ENCODE results near the gene COPZ2. TPM values are rescaled to one million over a fixed set of nuclear protein-coding genes. Genes with fewer than 3 reads are reported as not detected.
A peak's percentile ranks its signal among the peaks of the same experiment; 100 is the strongest.
"Not testable (repeated sequence)": the region's sequence is repeated elsewhere in the genome, so short reads cannot be mapped to it uniquely, and the experiment has no call there.

COPZ2 gene
- polyA plus RNA-seq, 3 donors = 15.8 to 20.3 (median 19.0) TPM

DNA sequence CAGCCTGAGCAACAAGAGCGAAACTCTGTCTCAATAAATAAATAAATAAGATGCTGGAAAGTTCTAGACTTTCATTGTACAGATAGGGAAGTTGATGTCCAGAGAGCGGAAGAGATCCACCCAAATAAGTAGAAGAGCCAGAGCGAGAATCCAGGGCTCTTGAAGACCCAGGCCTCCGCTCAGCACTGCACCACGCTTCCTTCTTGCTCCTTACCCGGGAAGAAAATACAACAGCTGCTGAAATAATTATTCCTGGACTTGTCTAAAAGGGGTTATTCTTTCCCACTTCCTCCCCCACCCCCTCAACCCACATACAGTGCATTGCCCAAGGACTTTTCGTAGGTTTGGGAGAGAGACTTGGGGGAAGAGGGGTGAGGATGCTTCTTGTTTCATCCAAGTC lies 40.0 kb downstream of the COPZ2 start:
- DNase-seq (ENCODE audit: extremely low read depth in 1 of 11, low read depth in 9 of 11, low spot score in 4 of 11) = no peak

DNA sequence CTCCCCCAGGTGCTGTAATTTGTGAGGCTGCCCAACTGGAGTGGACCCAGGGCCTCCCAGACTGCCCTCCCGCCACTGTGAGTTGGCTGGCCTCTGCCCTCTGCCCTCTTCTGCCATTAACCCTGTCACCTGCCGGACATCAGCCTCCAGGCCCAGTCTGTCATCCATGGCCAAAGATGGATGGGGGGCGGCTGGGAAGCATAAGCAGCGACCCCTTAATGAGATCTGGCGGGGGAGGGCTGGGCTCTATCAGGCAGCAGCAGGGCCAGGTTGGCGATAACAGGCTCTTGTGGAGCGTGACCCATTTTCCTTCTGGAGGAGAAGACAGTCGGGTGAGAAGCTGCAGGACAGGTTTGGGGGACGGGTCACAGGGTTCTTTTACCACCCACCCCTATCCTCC lies 41.4 kb downstream of the COPZ2 start:
- DNase-seq (ENCODE audit: extremely low read depth in 1 of 11, low read depth in 9 of 11, low spot score in 4 of 11) = no peak

DNA sequence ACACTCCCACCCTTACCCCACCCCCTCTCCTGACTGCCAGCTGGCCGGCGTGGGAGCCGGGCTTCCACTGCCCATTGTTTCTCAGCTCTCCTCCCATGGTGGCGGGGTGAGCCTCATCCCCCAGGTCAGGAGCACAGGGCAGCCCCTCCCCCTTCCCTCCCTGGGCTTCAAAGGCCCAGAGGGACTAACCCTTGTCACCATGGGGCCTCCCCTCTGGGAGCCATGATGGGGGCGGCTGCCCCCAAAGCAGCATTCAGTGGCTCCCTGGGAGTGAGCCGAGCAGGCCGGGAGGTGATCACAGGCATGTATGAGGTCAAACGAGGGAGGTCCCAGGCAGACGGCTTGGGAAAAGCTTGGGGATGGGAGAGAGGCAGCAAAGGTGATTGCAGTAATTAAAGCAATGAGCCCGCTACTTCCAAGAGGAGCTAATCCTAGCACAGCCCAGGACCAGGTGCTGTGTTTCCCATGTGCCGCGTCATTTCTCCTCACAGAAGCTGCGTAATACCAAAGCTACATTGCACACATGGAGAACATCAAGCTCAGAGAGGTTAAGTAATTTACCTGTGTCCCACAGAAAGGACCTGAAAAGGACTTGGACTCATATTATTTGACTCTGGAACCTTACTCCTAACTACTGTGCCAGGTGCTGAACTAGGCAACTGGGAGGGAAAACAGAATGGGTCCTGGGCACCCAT lies 42.2 kb downstream of the COPZ2 start:
- DNase-seq (ENCODE audit: extremely low read depth in 1 of 11, low read depth in 9 of 11, low spot score in 4 of 11) = no peak

DNA sequence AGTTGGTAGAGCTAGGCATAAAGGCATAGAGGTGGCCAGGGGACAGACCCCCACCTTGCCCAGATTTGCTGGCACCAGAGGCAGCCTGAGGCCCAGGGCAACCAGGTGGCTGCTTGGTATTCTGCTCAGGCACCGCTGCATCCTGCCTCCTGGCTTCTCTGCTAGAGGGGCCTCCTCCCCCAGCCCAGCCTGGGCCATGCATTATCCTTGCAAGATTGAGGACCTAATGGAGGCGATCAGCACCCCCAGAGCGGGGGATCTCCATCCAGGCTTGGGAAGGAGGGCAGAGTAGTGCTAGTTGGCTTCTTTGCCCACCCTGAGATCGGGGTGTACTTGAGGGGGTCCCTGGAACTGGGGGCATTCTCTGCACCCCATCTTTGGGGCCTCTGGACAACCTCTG lies 42.9 kb downstream of the COPZ2 start:
- no peak for DNase-seq (ENCODE audit: extremely low read depth in 1 of 11, low read depth in 9 of 11, low spot score in 4 of 11)

DNA sequence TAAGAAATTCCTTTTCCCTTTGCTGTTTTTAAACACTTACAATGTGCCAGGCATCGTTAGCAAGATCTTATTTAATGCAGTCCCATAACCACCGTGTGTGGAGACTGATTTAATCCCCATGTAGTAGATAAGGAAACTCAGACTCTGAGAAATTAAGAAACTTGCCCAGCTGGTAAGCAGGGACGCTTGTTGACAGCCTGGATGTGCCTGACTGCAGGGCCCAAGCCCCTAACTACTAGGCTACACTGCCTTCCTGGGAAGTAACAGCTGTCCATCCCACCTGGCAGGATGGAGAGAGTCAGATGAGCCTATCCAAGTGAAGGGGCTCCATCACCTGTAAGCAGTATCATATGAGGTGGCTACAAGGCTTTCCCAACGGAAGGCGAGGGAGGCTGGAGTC lies 43.6 kb downstream of the COPZ2 start:
- no peak for DNase-seq (ENCODE audit: extremely low read depth in 1 of 11, low read depth in 9 of 11, low spot score in 4 of 11)

DNA sequence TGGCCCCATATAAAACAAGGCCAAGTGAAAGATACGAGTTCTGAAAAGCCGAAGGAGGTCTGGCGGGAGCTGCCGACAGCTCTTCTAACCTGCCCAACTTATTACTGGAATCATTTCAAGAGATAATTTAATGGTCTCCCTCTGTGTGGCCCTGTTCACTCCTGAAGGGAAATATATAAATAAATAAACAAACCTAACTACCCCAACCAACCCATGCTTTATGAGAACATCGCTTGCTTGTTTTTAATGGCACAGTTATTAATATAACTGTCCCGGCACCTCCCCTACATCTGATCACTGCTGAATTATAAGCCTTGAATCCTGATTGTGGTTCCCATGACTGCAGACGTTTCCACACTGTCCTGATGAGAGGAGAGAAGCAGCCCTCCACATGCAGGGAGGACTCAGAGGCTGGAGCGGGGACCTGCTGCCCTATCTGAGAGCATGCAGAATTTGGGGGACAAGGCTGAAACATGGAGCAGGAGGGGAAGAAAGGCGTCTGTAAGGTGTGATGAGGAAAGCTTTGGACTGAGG lies 44.5 kb downstream of the COPZ2 start:
- no peak for DNase-seq (ENCODE audit: extremely low read depth in 1 of 11, low read depth in 9 of 11, low spot score in 4 of 11)

DNA sequence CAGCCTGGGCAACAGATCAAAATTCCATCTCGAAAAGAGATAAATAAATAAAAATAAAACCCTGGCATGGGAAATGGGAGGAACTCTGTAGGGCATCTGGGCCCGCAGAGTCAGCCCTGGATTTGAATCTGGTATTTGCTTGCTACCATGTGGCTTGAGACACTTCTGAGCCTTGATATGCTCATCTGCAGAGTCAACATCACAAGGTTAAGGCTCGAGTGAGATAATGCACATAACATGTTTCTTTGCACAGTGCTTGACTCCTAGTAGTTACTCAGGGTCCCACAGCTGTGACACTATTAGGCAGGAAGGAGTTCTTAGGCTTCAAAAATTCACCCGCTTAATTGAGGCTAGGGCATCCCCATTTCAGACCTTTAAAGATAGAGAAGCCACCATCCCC lies 45.4 kb downstream of the COPZ2 start:
- no peak for DNase-seq (ENCODE audit: extremely low read depth in 1 of 11, low read depth in 9 of 11, low spot score in 4 of 11)

DNA sequence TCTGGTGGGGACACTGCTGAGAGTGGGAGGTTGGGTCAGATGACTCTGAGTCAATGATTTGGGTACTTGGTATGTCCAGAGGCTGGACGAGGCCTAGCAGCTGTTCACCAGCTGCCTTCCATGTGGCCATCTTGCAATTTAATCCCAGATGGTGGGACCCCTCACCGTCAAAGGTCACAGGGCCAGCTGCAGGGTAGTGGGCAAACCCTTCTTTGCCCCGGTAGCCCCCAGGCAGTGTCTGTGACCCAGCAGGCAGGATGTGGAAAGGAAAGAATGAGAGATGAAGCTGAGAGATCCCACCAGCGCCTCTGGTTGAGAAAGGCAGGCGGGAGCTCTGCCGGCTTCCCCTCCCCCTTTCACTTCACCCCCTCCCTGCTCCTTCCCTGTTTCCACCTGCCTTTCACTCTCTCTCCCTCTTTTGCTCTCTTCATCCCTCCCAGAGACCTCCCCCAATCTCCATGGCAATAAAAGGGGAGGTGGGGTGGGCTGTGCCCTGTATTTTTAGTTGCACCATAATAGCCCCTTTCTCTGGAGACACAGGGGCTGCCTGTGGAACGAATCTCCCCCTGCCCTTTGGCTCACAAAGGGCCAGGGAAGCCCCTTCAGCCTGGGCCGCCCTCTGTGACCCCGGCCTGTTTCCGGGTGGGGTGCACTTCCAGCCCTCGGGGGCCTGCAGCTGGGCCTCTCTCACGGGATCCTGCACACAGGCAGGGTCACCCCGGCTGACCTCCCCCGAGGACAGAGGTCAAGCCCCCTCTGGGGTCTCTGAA lies 46.5 kb downstream of the COPZ2 start:
- DNase-seq (ENCODE audit: extremely low read depth in 1 of 11, low read depth in 9 of 11, low spot score in 4 of 11) = no peak

DNA sequence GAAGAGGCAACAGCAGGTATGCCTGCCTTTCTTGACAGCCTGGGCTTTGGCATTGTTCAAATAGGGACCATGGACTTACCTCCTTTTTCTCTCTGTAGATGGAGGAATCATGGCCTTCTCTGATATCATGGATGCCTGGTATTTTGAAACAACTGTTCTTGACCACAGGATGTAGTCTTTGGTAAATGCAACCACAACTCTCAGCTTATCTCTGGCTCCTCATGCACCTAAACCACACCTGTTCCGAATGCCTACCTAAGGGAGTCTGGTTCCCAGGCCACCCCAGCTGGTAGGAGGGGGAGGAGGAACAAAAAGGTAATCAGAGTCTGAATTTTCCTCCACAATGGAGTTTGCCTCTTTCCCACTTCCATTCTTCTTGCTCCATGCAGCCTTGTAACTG lies 47.9 kb downstream of the COPZ2 start:
- DNase-seq (ENCODE audit: extremely low read depth in 1 of 11, low read depth in 9 of 11, low spot score in 4 of 11) = no peak

DNA sequence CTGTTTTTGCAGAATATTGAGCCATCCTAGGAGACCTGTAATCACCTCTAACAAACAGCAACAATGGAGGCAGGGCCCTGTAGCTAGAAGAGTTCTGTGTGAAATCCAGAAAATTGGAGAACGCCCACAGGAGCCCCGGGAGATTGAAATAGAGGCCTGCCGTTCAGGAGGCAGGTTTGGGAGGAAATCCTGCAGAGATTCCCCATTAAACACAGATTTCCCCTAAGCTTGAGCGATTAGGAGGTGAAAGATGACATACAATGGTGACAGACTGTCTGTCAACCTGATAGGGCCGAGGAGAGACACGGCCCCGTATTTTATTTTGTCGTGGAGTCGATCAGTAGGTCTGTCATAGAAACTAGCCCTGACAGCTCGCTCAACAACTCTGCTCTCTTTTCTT lies 48.4 kb downstream of the COPZ2 start:
- DNase-seq (ENCODE audit: extremely low read depth in 1 of 11, low read depth in 9 of 11, low spot score in 4 of 11) = no peak

DNA sequence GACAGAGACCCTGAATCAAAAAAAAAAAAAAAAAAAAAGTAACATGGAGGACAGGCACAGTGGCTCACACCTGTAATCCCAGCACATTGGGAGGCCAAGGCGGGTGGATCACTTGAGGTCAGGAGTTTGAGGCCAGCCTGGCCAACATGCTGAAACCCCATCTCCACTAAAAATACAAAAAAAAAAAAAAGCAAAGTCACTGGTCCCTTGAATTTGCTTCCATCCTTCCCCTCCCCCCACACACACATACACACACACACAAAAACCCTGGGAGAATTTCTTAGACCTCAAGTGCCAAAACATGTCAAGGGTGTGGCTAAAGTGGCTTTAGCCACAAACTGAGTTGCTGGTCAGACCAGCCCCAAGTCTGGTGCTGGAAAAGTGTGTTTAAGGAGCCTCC lies 49.2 kb downstream of the COPZ2 start:
- not testable (repeated sequence) for DNase-seq (ENCODE audit: extremely low read depth in 1 of 11, low read depth in 9 of 11, low spot score in 4 of 11)

DNA sequence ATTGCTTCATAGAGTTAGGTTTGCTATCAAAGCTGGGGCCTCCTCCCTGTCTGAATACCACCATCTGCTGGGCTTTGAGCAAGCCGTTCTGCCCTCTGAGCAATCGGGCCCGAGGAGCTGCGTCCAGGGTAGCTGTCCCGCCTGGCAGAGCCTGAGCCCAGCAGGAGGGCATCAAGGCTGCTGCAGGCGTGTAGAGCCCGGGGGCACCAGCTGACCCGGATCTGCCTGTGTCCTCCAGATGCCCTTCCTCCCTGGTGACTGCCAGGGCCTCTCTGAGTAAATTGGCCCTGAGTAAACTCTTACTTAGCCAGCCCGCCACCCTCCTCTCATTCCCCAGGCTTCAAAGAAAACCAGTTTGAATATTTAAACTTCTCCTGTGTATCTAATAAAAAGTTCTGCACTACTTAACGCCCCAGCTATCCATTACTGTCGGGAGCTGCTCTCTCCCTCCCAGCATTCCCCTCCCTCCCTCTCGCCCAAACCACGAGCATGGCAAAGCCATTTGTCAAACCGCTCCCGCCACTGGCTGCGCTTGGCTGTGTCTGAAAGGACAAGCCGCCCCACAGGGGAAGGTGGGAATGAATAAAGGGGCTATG lies 50.3 kb downstream of the COPZ2 start:
- peak in 5 of 11 donors; percentile 46 to 76 (median 72) for DNase-seq (ENCODE audit: extremely low read depth in 1 of 11, low read depth in 9 of 11, low spot score in 4 of 11)

DNA sequence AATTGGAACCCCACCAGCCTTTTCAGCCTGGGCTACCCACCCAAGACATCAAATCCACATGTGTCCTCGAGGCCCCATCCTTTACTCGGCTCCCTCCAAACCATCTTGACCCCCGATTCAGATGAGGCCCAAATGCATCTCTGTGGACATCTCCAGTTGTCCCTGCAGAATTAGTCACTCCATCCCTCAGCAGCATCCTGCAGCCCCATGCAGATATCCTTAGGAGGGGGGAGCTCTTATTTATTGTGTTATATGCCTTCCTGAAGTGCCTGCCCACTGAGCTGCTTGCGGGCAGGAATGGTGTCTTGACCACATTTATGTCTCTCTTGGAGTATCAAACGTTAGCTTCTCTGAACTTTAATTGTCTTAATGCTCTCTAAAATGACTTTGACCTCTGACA lies 51.1 kb downstream of the COPZ2 start:
- no peak for DNase-seq (ENCODE audit: extremely low read depth in 1 of 11, low read depth in 9 of 11, low spot score in 4 of 11)

DNA sequence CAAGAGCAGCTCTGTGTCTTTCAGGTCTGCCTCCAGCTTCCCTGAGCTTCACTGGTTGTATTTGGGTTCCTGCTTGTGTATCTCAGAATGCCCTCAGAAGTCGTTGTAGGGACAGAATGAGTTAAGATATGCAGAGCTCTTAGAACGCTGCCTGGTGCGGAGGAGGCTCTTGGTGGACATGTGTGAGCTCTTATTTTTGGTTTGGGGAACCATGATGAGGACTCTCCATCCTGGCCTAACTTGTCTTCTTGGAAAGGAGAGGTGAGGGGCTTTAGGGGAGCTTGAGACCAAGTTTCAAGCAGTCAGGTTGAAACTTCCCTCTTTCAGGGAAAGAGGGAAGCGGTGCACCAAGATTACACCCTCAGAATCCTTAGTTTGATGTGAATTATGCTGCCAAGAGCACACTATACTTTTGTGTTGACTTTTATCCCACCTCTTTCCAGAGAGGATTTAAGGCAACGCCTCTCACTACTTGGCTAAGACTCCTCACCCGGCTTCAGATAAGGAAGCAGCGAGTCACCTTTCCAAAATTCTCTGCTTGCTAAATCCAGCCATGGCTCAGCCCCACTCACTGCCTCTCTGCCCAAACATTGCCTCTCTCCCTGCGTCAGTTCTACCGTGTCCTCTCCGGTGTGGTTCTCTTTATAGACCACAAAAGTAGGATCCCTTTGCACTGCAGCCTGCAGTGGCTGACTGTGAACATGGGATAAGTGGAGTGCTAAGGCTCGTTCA lies 53.9 kb downstream of the COPZ2 start:
- DNase-seq (ENCODE audit: extremely low read depth in 1 of 11, low read depth in 9 of 11, low spot score in 4 of 11) = no peak

DNA sequence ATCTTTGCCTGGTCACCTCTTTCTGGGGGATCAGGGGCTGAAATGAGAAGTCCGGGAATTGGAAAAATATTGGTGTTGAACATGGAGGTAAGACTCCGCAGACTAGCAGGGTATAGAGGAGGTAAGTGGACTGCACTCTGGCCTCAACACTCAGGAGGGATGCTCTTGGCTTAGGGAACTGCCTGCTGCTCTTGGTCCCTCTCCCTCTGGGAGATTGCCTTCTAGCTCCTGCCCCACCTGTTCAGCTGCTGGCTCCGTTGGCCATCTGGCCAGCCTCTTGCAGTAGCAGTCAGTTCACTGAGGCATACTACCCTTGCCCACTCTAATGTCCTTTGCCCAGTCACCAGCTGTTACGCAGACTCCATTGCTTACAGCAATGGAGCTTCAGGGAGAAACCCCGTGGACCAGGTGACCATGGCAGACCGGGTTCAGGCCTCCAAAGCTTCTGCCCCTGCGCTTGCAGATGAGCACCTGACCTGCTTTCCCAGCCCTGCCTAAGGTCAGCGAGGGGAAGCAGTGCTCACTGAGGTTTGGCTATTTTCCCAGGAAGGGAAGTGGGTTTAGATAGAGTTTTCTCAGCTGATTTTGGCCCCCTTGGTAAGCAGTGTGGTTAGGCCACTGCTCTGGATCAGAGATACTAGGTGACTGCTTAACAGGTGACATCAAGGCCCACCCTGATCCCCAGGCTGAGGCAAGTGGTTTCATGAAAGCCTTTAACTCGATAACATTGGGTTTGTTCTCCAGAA lies 54.8 kb downstream of the COPZ2 start:
- no peak for DNase-seq (ENCODE audit: extremely low read depth in 1 of 11, low read depth in 9 of 11, low spot score in 4 of 11)

DNA sequence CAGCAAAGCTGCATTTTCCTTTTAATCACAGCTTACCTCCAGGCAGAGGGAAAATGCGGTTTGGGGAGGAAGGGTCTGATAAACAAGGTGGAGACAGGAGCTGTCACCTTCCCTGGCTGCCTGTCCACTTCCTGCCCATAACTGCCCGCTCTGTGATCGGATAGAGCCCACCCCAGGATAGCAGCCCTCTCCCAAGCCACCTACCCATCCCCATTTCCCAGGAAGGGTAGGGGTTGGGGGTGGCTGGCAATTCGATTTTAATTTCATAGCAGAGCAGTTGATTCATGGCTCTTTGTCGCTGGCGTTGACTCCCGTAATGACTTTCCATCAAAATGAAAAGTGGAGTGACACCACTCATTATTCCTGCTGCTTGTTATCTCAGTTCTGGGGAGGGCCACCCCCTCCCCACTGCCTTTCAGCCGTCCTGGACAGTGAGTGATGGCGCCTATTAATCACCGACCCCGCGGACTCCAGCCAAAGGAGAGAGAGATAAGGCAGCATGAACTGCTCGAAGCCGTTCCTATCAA lies 55.4 kb downstream of the COPZ2 start:
- DNase-seq (ENCODE audit: extremely low read depth in 1 of 11, low read depth in 9 of 11, low spot score in 4 of 11) = no peak

DNA sequence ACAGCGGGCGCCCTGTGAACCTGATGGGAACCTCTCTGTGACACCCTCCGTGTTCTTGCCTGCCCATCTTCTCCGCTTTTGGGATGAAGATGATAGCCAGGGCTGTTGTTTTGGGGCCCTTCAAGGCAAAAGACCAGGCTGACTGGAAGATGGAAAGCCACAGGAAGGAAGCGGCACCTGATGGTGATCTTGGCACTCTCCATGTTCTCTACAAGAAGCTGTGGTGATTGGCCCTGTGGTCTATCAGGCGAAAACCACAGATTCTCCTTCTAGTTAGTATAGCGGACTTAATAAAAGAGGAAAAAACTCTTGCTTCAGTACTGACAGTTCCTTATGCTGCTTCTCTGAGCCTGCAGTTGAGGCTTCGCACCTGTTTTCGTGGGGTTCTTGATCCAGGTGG lies 56.1 kb downstream of the COPZ2 start:
- no peak for DNase-seq (ENCODE audit: extremely low read depth in 1 of 11, low read depth in 9 of 11, low spot score in 4 of 11)

DNA sequence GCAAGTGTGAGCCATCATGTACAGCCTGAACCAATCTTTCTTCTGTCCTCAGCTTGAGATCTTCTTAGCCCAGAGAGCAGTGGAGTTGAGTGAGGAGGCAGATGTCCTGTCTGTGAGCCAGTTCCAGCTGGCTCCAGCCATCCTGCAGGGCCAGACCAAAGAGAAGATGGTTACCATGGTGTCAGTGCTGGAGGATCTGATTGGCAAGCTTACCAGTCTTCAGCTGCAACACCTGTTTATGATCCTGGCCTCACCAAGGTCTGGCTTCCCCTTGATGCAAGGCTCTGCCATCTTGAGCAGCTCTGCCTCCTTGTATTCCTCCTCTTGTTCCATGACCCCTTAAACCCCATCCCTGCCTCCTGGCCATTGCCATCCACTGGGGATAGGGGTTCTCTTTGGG lies 57.1 kb downstream of the COPZ2 start:
- DNase-seq (ENCODE audit: extremely low read depth in 1 of 11, low read depth in 9 of 11, low spot score in 4 of 11) = no peak

DNA sequence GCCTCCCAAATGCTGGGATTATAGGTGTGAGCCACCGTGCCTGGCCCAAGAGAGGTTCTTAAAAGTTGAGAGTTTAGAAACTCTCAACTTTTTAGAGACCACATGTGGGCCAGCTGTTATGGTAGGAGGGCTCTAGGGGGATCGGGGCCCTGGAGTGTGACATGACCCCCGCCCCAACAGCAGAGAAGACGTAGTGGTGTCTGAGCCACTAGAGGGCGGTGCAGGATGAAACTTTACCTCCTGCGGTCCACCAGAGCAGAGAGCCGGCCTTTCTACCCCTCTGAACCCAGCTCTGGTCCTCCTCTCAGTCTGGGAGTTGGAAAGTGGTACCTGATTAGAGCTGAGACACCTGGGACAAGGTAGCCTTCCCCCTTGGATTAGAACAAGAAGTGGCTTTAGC lies 59.3 kb downstream of the COPZ2 start:
- DNase-seq (ENCODE audit: extremely low read depth in 1 of 11, low read depth in 9 of 11, low spot score in 4 of 11) = no peak
